ENCODE results near the gene AGBL4. TPM values are rescaled to one million over a fixed set of nuclear protein-coding genes. Genes with fewer than 3 reads are reported as not detected.

The AGBL4 gene
- total and polyA plus RNA-seq, 9 of the 15 experiments (the other 6 are each of a cell fraction or from before 2014, with no cell fraction given): 0.11 TPM; not detected in 7

GRCh38 chr1:49651136-49651535 lies 372.6 kb downstream of the AGBL4 start (continued):
- no peak for TF ChIP-seq POLR2G (IDR thresholded peaks at IDR 0.05; ENCODE audit: low read depth, low read length)
- TF ChIP-seq, protein P1, sequence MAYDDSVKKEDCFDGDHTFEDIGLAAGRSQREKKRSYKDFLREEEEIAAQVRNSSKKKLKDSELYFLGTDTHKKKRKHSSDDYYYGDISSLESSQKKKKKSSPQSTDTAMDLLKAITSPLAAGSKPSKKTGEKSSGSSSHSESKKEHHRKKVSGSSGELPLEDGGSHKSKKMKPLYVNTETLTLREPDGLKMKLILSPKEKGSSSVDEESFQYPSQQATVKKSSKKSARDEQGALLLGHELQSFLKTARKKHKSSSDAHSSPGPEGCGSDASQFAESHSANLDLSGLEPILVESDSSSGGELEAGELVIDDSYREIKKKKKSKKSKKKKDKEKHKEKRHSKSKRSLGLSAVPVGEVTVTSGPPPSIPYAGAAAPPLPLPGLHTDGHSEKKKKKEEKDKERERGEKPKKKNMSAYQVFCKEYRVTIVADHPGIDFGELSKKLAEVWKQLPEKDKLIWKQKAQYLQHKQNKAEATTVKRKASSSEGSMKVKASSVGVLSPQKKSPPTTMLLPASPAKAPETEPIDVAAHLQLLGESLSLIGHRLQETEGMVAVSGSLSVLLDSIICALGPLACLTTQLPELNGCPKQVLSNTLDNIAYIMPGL (CRISPR knock-in tag; IDR thresholded peaks at IDR 0.05): no peak
- no peak for TF ChIP-seq ZNF449 (CRISPR knock-in tag; IDR thresholded peaks at IDR 0.05)
- TF ChIP-seq EP400 (IDR thresholded peaks at IDR 0.05): no peak
- TF ChIP-seq, protein P2, sequence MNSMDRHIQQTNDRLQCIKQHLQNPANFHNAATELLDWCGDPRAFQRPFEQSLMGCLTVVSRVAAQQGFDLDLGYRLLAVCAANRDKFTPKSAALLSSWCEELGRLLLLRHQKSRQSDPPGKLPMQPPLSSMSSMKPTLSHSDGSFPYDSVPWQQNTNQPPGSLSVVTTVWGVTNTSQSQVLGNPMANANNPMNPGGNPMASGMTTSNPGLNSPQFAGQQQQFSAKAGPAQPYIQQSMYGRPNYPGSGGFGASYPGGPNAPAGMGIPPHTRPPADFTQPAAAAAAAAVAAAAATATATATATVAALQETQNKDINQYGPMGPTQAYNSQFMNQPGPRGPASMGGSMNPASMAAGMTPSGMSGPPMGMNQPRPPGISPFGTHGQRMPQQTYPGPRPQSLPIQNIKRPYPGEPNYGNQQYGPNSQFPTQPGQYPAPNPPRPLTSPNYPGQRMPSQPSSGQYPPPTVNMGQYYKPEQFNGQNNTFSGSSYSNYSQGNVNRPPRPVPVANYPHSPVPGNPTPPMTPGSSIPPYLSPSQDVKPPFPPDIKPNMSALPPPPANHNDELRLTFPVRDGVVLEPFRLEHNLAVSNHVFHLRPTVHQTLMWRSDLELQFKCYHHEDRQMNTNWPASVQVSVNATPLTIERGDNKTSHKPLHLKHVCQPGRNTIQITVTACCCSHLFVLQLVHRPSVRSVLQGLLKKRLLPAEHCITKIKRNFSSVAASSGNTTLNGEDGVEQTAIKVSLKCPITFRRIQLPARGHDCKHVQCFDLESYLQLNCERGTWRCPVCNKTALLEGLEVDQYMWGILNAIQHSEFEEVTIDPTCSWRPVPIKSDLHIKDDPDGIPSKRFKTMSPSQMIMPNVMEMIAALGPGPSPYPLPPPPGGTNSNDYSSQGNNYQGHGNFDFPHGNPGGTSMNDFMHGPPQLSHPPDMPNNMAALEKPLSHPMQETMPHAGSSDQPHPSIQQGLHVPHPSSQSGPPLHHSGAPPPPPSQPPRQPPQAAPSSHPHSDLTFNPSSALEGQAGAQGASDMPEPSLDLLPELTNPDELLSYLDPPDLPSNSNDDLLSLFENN (IDR thresholded peaks at IDR 0.05; ENCODE audit: low read depth in 2 of 2, low read length in 2 of 2): no peak
- TF ChIP-seq, protein P3, sequence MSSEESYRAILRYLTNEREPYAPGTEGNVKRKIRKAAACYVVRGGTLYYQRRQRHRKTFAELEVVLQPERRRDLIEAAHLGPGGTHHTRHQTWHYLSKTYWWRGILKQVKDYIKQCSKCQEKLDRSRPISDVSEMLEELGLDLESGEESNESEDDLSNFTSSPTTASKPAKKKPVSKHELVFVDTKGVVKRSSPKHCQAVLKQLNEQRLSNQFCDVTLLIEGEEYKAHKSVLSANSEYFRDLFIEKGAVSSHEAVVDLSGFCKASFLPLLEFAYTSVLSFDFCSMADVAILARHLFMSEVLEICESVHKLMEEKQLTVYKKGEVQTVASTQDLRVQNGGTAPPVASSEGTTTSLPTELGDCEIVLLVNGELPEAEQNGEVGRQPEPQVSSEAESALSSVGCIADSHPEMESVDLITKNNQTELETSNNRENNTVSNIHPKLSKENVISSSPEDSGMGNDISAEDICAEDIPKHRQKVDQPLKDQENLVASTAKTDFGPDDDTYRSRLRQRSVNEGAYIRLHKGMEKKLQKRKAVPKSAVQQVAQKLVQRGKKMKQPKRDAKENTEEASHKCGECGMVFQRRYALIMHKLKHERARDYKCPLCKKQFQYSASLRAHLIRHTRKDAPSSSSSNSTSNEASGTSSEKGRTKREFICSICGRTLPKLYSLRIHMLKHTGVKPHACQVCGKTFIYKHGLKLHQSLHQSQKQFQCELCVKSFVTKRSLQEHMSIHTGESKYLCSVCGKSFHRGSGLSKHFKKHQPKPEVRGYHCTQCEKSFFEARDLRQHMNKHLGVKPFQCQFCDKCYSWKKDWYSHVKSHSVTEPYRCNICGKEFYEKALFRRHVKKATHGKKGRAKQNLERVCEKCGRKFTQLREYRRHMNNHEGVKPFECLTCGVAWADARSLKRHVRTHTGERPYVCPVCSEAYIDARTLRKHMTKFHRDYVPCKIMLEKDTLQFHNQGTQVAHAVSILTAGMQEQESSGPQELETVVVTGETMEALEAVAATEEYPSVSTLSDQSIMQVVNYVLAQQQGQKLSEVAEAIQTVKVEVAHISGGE (CRISPR knock-in tag; IDR thresholded peaks at IDR 0.05): no peak
- no peak for TF ChIP-seq KHSRP (IDR thresholded peaks at IDR 0.05)
- TF ChIP-seq, protein P4, sequence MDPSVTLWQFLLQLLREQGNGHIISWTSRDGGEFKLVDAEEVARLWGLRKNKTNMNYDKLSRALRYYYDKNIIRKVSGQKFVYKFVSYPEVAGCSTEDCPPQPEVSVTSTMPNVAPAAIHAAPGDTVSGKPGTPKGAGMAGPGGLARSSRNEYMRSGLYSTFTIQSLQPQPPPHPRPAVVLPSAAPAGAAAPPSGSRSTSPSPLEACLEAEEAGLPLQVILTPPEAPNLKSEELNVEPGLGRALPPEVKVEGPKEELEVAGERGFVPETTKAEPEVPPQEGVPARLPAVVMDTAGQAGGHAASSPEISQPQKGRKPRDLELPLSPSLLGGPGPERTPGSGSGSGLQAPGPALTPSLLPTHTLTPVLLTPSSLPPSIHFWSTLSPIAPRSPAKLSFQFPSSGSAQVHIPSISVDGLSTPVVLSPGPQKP (CRISPR knock-in tag; IDR thresholded peaks at IDR 0.05): no peak
